Thymus (tissue), 11 donors: ENCODE results near the gene CAPNS1. TPM values are rescaled to one million over a fixed set of nuclear protein-coding genes. Genes with fewer than 3 reads are reported as not detected.

Experiments
- DNase-seq, 9 donors: peaks; one replicate each; pipeline ENCODE4 v3.0.0-alpha.2; 2013; ENCODE audit warnings: low spot score in 9 of 9, low read depth in 6 of 9, missing footprints in 1 of 9
- H3K27ac ChIP-seq, 2 donors: one replicate each; pipeline ENCODE4 v1.5.1; 2013; ENCODE audit warnings: control low read depth in 1 of 2, low read depth in 1 of 2, low read length in 1 of 2, mild to moderate bottlenecking in 1 of 2, moderate library complexity in 1 of 2
- H3K27me3 ChIP-seq, 2 donors: one replicate each; pipeline ENCODE4 v1.5.1; 2013; ENCODE audit warnings: low read length in 1 of 2; ENCODE audit not compliant: control insufficient read depth in 2 of 2, insufficient read depth in 1 of 2
- H3K36me3 ChIP-seq, 2 donors: one replicate each; pipeline ENCODE4 v1.5.1; 2013; ENCODE audit warnings: low read length in 1 of 2, mild to moderate bottlenecking in 1 of 2, moderate library complexity in 1 of 2; ENCODE audit not compliant: control insufficient read depth in 2 of 2, insufficient read depth in 2 of 2
- H3K4me1 ChIP-seq, 2 donors: one replicate each; pipeline ENCODE4 v1.5.1; 2013; ENCODE audit warnings: low read length in 2 of 2; ENCODE audit not compliant: control insufficient read depth in 2 of 2, insufficient read depth in 2 of 2
- H3K4me3 ChIP-seq, 2 donors: one replicate each; pipeline ENCODE4 v1.5.1; 2013; ENCODE audit warnings: low read length in 2 of 2, control low read depth in 1 of 2, mild to moderate bottlenecking in 1 of 2
- H3K9me3 ChIP-seq, 2 donors: one replicate each; pipeline ENCODE4 v1.5.1; 2013; ENCODE audit warnings: low read length in 1 of 2, mild to moderate bottlenecking in 1 of 2; ENCODE audit not compliant: control insufficient read depth in 2 of 2, insufficient read depth in 1 of 2
- WGBS: extraction: QIAGEN DNeasy Blood & Tissue Kit; methylation state at CpG from one replicate; pipeline ENCODE4 v1.1.7; 2013; 5-methylcytosine and 5-hydroxymethylcytosine counted together
- polyA plus RNA-seq: library from polyadenylated mRNA; stranded (reverse); fragments of 200-250 nt; gene quantifications from one replicate; pipeline ENCODE4 v1.2.3, GENCODE V29; 2013
- total RNA-seq: library from RNA; stranded (reverse); fragments of 120-200 nt; gene quantifications from one replicate; pipeline ENCODE4 v1.2.4, GENCODE V29; 2013
- donor health status: healthy.

The CAPNS1 gene
- total and polyA plus RNA-seq, 2 donors: 254 to 380 TPM

DNA sequence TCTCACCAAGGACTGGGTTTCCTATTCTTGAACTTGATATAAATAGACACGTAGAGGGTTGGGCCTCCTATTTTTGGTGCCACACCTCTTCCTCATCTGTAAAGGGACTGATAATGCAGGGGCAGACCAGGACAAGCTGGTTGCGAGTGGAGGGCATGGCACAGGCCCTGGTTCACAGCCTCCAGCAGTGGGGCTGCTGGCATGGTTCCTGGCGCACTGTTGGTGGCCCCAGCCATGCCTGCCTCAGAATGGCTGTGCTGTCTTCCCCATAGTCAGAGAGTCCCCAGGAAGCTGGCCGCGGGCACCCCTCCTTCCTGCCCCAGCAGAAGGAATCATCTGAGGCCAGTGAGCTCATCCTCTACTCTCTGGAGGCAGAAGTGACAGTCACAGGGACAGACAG lies 39.4 kb upstream of the CAPNS1 start:
- Histone ChIP-seq H3K27ac (no peak overlapping the region), H3K4me1 (no peaks in the 10 kb centered on the region), H3K36me3 (peaks cover 60 to 79% of the 10 kb centered on the region in 2 donors), H3K4me3 (no peak overlapping the region), H3K27me3 (no peaks in the 10 kb centered on the region), H3K9me3 (no peaks in the 10 kb centered on the region)
- 99% methylated on average over 5 of the region's 5 CpGs for WGBS
- DNase-seq: no peak

DNA sequence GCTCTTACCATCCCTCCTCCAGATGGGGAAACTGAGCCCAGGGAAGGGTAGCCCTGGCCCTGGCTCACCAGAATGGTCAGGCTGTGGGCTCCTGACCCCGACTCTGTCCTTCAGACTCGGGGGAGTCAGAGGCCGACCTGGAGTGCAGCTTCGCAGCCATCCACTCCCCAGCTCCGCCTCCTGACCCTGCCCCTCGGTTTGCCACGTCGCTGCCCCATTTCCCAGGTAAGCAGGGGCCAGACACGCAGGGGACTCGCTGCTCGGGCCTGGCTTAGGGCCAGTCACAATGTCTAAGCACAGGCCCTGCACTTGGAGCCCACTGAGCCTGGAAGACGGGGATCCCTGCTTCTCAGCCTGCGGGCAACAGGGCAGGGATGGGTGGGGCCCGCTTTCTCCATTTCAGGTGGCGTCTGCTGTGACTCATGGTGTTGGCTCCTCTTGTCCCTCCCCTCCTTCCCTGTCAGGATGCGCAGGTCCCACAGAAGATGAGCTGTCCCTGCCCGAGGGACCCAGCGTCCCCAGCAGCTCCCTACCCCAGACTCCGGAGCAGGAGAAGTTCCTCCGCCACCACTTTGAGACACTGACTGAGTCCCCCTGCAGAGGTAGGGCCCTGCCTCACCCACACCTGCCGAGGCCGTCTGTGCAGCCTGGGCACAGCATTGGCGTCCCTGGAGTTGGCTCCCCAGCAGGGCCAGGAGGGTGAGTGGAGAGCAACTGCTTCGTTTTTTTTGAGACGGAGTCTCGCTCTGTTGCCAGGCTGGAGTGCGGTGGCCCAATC lies 38.1 kb upstream of the CAPNS1 start:
- no peak overlapping the region for H3K4me3 ChIP-seq
- DNase-seq: no peak
- 98% methylated on average over 27 of the region's 27 CpGs for WGBS
- no peaks in the 10 kb centered on the region for H3K4me1 ChIP-seq
- H3K27ac ChIP-seq: no peak overlapping the region
- H3K9me3 ChIP-seq: no peaks in the 10 kb centered on the region
- H3K27me3 ChIP-seq: no peaks in the 10 kb centered on the region
- peaks cover 55 to 79% of the 10 kb centered on the region in 2 donors for H3K36me3 ChIP-seq

DNA sequence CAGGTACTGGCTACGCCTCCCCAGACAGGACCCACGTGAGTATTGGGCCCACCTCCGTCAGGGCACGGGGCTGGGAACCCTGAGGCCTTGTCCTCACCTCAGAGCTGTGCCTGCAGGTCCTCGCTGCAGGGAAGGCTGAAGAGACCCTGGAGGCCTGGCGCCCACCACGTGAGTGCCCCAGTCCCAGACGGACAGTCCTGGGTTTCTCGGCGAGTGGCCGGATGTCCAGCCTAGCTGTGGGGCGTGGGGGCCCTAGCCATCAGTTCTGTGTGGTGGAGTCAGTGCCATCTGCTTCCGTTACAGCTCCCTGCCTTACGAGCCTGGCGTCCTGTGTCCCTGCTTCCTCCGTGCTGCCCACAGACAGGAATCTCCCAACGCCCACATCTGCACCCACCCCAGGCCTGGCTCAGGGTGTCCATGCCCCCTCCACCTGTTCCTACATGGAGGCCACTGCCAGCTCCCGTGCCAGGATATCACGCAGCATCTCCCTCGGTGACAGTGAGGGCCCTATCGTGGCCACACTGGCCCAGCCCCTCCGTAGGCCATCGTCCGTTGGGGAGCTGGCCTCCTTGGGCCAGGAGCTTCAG lies 36.7 kb upstream of the CAPNS1 start:
- H3K9me3 ChIP-seq: no peaks in the 10 kb centered on the region
- no peaks in the 10 kb centered on the region for H3K27me3 ChIP-seq
- no peak overlapping the region for H3K4me3 ChIP-seq
- H3K27ac ChIP-seq: no peak overlapping the region
- no peak for DNase-seq
- WGBS: 95% methylated on average over 24 of the region's 24 CpGs
- H3K4me1 ChIP-seq: no peaks in the 10 kb centered on the region
- H3K36me3 ChIP-seq: peaks cover 51 to 68% of the 10 kb centered on the region in 2 donors

DNA sequence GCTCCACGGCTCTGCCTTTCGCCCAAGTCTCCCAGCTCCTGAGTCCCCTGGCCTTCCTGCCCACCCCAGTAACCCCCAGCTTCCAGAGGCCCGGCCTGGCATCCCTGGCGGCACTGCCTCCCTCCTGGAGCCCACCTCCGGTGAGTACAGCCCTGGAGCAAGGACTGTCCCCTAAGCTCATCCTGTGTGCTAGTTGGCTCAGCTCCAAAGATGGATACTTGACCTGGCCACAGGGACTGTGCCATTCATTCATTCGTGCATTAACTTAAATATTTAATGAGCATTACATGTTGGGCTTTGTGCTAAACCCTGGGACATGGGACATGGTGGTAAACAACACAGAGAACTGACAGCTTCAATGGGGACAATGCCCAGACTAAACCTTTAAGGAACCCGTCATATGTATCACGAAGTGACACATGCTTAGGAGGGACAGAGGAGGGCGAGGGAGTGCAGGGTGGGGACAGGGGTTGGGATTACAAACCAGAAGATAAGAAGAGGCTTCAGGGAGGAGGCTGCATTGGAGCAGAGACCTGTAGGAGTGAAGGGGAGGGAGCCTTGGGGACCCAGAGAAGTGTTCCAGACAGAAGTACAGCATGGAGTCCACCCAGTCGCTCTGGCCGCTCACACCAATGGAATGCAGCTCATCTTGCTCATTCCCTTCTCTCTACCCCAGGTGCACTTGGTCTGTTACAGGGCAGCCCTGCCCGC lies 35.9 kb upstream of the CAPNS1 start:
- 97% methylated on average over 12 of the region's 12 CpGs for WGBS
- H3K4me3 ChIP-seq: no peak overlapping the region
- H3K9me3 ChIP-seq: no peaks in the 10 kb centered on the region
- DNase-seq: no peak
- peaks cover 48 to 67% of the 10 kb centered on the region in 2 donors for H3K36me3 ChIP-seq
- no peaks in the 10 kb centered on the region for H3K4me1 ChIP-seq
- H3K27me3 ChIP-seq: no peaks in the 10 kb centered on the region
- no peak overlapping the region for H3K27ac ChIP-seq

DNA sequence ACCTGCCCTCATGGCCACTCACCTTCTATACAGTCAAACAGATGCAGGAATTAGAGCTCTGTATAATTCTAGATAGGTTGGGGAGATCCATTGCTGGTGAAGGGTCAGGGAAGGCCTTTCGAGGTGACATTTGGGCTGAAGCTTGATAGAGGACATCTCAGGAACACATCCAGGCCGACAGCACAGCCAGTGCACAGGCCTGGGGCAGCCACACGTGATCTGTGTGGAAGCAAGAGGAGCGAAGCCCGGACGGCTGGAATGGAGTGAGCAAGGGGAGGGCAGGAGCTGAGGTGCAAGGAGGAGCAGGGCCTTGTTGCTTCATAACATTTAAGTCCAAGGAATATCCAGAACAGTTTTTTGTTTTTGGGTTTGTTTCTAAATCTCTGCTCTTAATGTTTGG lies 33.4 kb upstream of the CAPNS1 start:
- WGBS: 97% methylated on average over 6 of the region's 6 CpGs
- no peaks in the 10 kb centered on the region for H3K4me1 ChIP-seq
- H3K4me3 ChIP-seq: no peak overlapping the region
- DNase-seq: no peak
- H3K27ac ChIP-seq: no peak overlapping the region
- no peaks in the 10 kb centered on the region for H3K9me3 ChIP-seq
- H3K36me3 ChIP-seq: peaks cover 38 to 53% of the 10 kb centered on the region in 2 donors
- no peaks in the 10 kb centered on the region for H3K27me3 ChIP-seq

DNA sequence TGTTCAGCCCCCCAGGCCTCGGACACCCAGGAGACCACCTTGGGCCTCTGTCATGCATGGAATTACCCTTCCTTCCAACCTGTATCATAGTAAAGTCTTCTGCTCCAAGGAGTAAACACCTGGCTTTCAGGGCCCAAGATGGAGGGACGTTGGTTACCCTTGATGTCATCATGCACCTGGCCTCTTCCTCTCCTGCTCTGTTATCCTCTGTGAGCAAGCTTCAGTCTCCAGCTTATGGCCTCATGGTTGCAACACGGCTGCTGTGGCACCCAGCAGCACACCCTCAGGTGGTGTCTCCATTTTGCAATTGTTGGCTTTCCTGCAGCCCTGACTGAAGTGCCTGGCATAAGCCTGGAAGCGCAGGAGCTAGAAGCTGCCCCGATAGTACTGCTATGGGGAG lies 32.9 kb upstream of the CAPNS1 start:
- no peaks in the 10 kb centered on the region for H3K27me3 ChIP-seq
- DNase-seq: no peak
- H3K36me3 ChIP-seq: peaks cover 34 to 47% of the 10 kb centered on the region in 2 donors
- no peaks in the 10 kb centered on the region for H3K9me3 ChIP-seq
- H3K4me3 ChIP-seq: no peak overlapping the region
- H3K4me1 ChIP-seq: no peaks in the 10 kb centered on the region
- 96% methylated on average over 5 of the region's 5 CpGs for WGBS
- no peak overlapping the region for H3K27ac ChIP-seq

DNA sequence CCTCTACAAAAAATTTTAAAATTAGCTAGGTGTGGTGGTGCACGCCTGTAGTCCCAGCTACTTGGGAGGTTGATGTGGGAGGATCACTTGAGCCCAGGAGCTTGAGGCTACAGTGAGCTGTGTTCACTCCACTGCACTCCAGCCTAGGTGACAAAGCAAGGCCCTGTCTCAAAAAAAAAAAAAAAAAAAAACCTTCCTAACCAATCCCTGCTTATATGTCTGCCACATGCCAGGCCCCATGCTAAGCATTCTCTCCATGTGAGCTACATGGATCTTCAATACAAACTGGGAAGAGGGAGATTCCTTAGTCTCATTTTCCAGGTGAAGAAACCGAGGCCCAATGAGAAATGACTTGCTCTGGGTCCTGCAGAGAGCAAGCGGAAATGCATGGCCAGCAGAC lies 31.2 kb upstream of the CAPNS1 start:
- no peak overlapping the region for H3K4me3 ChIP-seq
- H3K9me3 ChIP-seq: no peaks in the 10 kb centered on the region
- no peak overlapping the region for H3K27ac ChIP-seq
- H3K36me3 ChIP-seq: peaks cover 27 to 44% of the 10 kb centered on the region in 2 donors
- no peaks in the 10 kb centered on the region for H3K27me3 ChIP-seq
- no peak for DNase-seq
- 98% methylated on average over 3 of the region's 3 CpGs for WGBS
- H3K4me1 ChIP-seq: peaks cover 3 to 5% of the 10 kb centered on the region in 2 donors

DNA sequence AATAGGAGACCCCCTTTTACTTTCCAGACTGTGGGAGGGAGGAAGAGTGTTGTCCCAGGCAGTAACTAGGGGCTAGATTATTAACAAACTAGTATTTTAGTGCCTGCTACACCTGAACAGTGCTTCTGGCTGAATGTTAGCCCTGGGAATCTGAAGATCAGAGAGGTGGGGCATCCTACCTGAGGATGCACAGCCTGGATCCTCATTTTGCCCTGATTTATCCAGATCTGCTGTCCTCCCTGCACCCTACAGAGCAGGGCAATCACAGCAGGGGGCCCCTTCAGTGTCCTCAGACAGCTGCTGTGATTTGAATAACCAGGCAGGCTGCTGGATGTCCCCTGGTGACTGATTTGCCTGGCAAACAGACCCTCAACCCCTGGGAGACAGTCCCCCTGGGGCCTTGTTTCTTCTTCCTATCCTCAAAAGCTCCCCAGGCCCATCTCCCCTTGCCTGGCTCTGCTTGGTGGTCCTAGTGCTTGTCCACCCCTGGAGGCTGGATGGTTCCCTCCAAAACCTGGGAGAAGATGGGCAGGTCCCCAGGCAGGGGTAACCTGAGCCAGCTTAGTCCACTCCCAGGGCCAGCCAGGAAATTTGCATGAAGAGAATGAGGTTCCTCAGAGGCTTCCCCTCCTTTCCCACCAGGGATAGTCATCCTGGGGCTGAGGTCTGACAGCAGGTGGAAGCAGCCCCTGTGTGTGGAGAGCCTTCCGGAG lies 29.2 kb upstream of the CAPNS1 start, which contains the start of gene OVOL3:
Gene OVOL3, plus strand, starts transcription at position 657 of the 713 bp plus-strand sequence. CDS start 60 bp downstream, outside the sequence.
- H3K36me3 ChIP-seq: peaks cover 11 to 27% of the 10 kb centered on the region in 2 donors

More for the DNA sequence above, 29.2 kb upstream of the CAPNS1 start, which contains the start of gene OVOL3:
- no peak within 1 kb of the TSS for H3K4me3 ChIP-seq
- no peak for DNase-seq
- no peaks in the 10 kb centered on the region for H3K9me3 ChIP-seq
- H3K27ac ChIP-seq: no peak within 1 kb of the TSS
- peaks cover 6 to 13% of the 10 kb centered on the region in 2 donors for H3K4me1 ChIP-seq
- 100% methylated on average over 1 of the region's 1 CpG for WGBS
- H3K27me3 ChIP-seq: no peaks in the 10 kb centered on the region
